Measurements from ENCODE around the gene NPAT. TPM values are rescaled to one million over a fixed set of nuclear protein-coding genes. Genes with fewer than 3 reads are reported as not detected.
A peak's percentile ranks its signal among the peaks of the same experiment; 100 is the strongest.

NPAT gene
- total and polyA plus RNA-seq, 2 of the 13 experiments (the other 11 are each of a cell fraction or from before 2014, with no cell fraction given) = 4.4 to 11.2 TPM

DNA sequence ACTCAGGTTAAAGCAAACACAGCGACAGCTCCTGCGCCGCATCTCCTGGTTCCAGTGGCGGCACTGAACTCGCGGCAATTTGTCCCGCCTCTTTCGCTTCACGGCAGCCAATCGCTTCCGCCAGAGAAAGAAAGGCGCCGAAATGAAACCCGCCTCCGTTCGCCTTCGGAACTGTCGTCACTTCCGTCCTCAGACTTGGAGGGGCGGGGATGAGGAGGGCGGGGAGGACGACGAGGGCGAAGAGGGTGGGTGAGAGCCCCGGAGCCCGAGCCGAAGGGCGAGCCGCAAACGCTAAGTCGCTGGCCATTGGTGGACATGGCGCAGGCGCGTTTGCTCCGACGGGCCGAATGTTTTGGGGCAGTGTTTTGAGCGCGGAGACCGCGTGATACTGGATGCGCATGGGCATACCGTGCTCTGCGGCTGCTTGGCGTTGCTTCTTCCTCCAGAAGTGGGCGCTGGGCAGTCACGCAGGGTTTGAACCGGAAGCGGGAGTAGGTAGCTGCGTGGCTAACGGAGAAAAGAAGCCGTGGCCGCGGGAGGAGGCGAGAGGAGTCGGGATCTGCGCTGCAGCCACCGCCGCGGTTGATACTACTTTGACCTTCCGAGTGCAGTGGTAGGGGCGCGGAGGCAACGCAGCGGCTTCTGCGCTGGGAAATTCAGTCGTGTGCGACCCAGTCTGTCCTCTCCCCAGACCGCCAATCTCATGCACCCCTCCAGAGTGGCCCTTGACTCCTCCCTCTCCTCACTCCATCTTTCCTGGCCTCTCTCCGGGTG, at the start of gene NPAT, which contains the start of gene ATM (continued):
- TF ChIP-seq, protein P1, sequence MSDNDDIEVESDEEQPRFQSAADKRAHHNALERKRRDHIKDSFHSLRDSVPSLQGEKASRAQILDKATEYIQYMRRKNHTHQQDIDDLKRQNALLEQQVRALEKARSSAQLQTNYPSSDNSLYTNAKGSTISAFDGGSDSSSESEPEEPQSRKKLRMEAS (IDR thresholded peaks at IDR 0.05) = peak; percentile 96
- TF ChIP-seq, protein P2, sequence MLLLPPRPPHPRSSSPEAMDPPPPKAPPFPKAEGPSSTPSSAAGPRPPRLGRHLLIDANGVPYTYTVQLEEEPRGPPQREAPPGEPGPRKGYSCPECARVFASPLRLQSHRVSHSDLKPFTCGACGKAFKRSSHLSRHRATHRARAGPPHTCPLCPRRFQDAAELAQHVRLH (CRISPR knock-in tag; IDR thresholded peaks at IDR 0.05; ENCODE audit: borderline replicate concordance, low read depth) = peak; percentile 52; the same call in 1 of the 2 replicates
- no peak for TF ChIP-seq ETV6 (CRISPR knock-in tag; conservative IDR thresholded peaks at IDR 0.05)
- TF ChIP-seq ZNF496 (CRISPR knock-in tag; IDR thresholded peaks at IDR 0.05; ENCODE audit: insufficient replicate concordance) = no peak
- TF ChIP-seq, protein P3, sequence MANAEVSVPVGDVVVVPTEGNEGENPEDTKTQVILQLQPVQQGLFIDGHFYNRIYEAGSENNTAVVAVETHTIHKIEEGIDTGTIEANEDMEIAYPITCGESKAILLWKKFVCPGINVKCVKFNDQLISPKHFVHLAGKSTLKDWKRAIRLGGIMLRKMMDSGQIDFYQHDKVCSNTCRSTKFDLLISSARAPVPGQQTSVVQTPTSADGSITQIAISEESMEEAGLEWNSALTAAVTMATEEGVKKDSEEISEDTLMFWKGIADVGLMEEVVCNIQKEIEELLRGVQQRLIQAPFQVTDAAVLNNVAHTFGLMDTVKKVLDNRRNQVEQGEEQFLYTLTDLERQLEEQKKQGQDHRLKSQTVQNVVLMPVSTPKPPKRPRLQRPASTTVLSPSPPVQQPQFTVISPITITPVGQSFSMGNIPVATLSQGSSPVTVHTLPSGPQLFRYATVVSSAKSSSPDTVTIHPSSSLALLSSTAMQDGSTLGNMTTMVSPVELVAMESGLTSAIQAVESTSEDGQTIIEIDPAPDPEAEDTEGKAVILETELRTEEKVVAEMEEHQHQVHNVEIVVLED (CRISPR knock-in tag; IDR thresholded peaks at IDR 0.05; ENCODE audit: borderline replicate concordance) = peak; percentile 86
- peak; percentile 58 for TF ChIP-seq ZNF205 (CRISPR knock-in tag; IDR thresholded peaks at IDR 0.05)
- TF ChIP-seq, protein P4, sequence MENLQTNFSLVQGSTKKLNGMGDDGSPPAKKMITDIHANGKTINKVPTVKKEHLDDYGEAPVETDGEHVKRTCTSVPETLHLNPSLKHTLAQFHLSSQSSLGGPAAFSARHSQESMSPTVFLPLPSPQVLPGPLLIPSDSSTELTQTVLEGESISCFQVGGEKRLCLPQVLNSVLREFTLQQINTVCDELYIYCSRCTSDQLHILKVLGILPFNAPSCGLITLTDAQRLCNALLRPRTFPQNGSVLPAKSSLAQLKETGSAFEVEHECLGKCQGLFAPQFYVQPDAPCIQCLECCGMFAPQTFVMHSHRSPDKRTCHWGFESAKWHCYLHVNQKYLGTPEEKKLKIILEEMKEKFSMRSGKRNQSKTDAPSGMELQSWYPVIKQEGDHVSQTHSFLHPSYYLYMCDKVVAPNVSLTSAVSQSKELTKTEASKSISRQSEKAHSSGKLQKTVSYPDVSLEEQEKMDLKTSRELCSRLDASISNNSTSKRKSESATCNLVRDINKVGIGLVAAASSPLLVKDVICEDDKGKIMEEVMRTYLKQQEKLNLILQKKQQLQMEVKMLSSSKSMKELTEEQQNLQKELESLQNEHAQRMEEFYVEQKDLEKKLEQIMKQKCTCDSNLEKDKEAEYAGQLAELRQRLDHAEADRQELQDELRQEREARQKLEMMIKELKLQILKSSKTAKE (CRISPR knock-in tag; IDR thresholded peaks at IDR 0.05; ENCODE audit: borderline replicate concordance) = no peak
- TF ChIP-seq, protein P5, sequence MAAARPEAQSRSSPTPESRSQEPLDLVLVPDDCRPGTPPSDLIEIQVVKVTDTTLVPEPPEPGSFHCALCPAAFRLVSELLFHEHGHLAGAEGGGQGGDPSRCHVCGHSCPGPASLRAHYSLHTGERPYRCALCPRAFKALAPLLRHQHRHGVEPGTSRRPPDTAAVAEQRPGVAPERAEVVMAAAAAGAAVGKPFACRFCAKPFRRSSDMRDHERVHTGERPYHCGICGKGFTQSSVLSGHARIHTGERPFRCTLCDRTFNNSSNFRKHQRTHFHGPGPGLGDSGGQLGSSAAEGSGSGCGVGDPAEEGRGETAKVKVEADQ (CRISPR knock-in tag; IDR thresholded peaks at IDR 0.05; ENCODE audit: borderline replicate concordance) = peak; percentile 63; the same call in 1 of the 2 replicates
- TF ChIP-seq ZFP37 (CRISPR knock-in tag; IDR thresholded peaks at IDR 0.05; ENCODE audit: borderline replicate concordance) = no peak
- no peak for TF ChIP-seq ZBTB7A (CRISPR knock-in tag; IDR thresholded peaks at IDR 0.05)
- peak; percentile 51 for TF ChIP-seq FOXA3 (CRISPR knock-in tag; IDR thresholded peaks at IDR 0.05)
- no peak for TF ChIP-seq RCOR2 (CRISPR knock-in tag; IDR thresholded peaks at IDR 0.05)
- TF ChIP-seq ZNF441 (CRISPR knock-in tag; IDR thresholded peaks at IDR 0.05; ENCODE audit: borderline replicate concordance) = peak; percentile 49; the same call in 1 of the 2 replicates
- TF ChIP-seq GABPB1 (CRISPR knock-in tag; IDR thresholded peaks at IDR 0.05) = peak; percentile 96
- TF ChIP-seq ZNF136 (CRISPR knock-in tag; IDR thresholded peaks at IDR 0.05; ENCODE audit: low read depth) = 0 out of 2 replicates have a peak, but pooled peaks have one; percentile 35
- TF ChIP-seq YEATS2 (CRISPR knock-in tag; IDR thresholded peaks at IDR 0.05; ENCODE audit: borderline replicate concordance) = peak; percentile 80; the same call in 1 of the 2 replicates
- TF ChIP-seq RXRB (CRISPR knock-in tag; IDR thresholded peaks at IDR 0.05; ENCODE audit: borderline replicate concordance) = peak; percentile 59
- TF ChIP-seq ZNF263 (CRISPR knock-in tag; IDR thresholded peaks at IDR 0.05) = peak; percentile 94
- peak; percentile 33; the same call in 1 of the 2 replicates for TF ChIP-seq ZNF317 (CRISPR knock-in tag; IDR thresholded peaks at IDR 0.05)
- TF ChIP-seq ZNF484 (CRISPR knock-in tag; IDR thresholded peaks at IDR 0.05; ENCODE audit: borderline replicate concordance, low read depth) = no peak
- TF ChIP-seq ZNF788 (CRISPR knock-in tag; IDR thresholded peaks at IDR 0.05; ENCODE audit: borderline replicate concordance) = no peak; the same call in 1 of the 2 replicates
- no peak for TF ChIP-seq PAWR (CRISPR knock-in tag; IDR thresholded peaks at IDR 0.05; ENCODE audit: borderline replicate concordance)
- no peak for TF ChIP-seq PAF1 (CRISPR knock-in tag; IDR thresholded peaks at IDR 0.05)
- TF ChIP-seq CEBPG (CRISPR knock-in tag; IDR thresholded peaks at IDR 0.05) = peak; percentile 13; the same call in 1 of the 2 replicates
- TF ChIP-seq SALL1 (CRISPR knock-in tag; IDR thresholded peaks at IDR 0.05) = peak; percentile 90
- peak; percentile 82 for TF ChIP-seq CBFB (CRISPR knock-in tag; IDR thresholded peaks at IDR 0.05)

All from HepG2 (cell line).